AG04450 (cell line): ENCODE measurements around the gene ARHGAP24. TPM values are rescaled to one million over a fixed set of nuclear protein-coding genes. Genes with fewer than 3 reads are reported as not detected.
A peak's percentile ranks its signal among the peaks of the same experiment; 100 is the strongest.

ENCODE experiments used
- CTCF ChIA-PET: fragments of 300-600, 350-600 bp; formaldehyde crosslinking; extraction: SDS; loops from one replicate; lab custom pipeline; 2022; ENCODE audit warnings: antibody characterized with exemption, inconsistent platforms; lab: Charles Lee
- POLR2A ChIA-PET: fragments of 350-600 bp; formaldehyde crosslinking; extraction: SDS; loops from one replicate; lab custom pipeline; 2021; ENCODE audit warnings: antibody characterized with exemption, inconsistent platforms; lab: Yijun Ruan, JAX
- DNase-seq: peaks from one replicate; pipeline ENCODE4 v3.0.0-alpha.2; 2011; ENCODE audit warnings: low read depth, low spot score
- H3K27ac ChIP-seq: one replicate; pipeline ENCODE4 v1.5.1; 2012; ENCODE audit warnings: low read depth, low read length, control low read depth
- H3K27me3 ChIP-seq: one replicate; pipeline ENCODE4 v1.6.0; 2012; ENCODE audit warnings: low read length; ENCODE audit not compliant: control insufficient read depth, insufficient read depth
- H3K4me3 ChIP-seq: 2 replicates; pipeline ENCODE4 v1.5.1; 2011; ENCODE audit warnings: mild to moderate bottlenecking, low read depth, low read length, control low read depth
- H3K9me3 ChIP-seq: 2 replicates; pipeline ENCODE4 v1.5.1; 2012; ENCODE audit warnings: low read length; ENCODE audit not compliant: control insufficient read depth, insufficient read depth
- polyA plus RNA-seq: library from polyadenylated mRNA; depleted of rRNA; stranded (reverse); fragments of >200 nt; gene quantifications from 2 replicates; pipeline ENCODE4 v1.2.3, GENCODE V29; 2011
- TF ChIP-seq, protein P1 (sequence below): IDR thresholded peaks from 2 replicates; pipeline ENCODE4 v1.5.1; 2011; ENCODE audit warnings: low read depth, low read length, control low read depth, inconsistent platforms

ARHGAP24 gene
- polyA plus RNA-seq, 1 experiment: 16.8 TPM

DNA sequence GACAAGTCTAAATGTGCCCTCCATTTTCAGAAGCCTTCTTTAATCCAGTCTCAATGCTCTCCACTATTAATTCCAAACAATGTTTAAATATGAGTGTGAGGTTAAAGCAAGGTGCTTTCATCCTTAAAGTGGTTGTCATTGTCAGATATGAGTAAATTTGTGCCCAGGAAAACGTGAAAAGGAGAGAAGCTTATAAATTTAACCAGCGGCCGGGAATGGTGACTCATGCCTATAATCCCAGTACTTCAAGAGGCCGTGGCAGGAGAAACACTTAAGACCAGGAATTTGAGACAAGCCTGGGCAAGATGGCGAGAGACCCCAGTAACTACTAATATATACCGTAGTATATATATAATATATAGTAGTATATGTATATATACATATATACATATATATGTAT is 270.0 kb downstream of the ARHGAP24 start:
- no peak for DNase-seq
- H3K27ac ChIP-seq: no peak overlapping the region
- ChIA-PET CTCF (interaction anchor here (0.6 to 1.4 kb wide), 5 partner anchors 9 to 660 kb away, joined by 3 to 4 read pairs (median 3); no protein-coding TSS in a partner anchor), POLR2A (no interaction called here)
- H3K27me3 ChIP-seq: no peaks in the 10 kb centered on the region
- no peaks in the 10 kb centered on the region for H3K9me3 ChIP-seq
- H3K4me3 ChIP-seq: no peak overlapping the region
- TF ChIP-seq, protein P1, sequence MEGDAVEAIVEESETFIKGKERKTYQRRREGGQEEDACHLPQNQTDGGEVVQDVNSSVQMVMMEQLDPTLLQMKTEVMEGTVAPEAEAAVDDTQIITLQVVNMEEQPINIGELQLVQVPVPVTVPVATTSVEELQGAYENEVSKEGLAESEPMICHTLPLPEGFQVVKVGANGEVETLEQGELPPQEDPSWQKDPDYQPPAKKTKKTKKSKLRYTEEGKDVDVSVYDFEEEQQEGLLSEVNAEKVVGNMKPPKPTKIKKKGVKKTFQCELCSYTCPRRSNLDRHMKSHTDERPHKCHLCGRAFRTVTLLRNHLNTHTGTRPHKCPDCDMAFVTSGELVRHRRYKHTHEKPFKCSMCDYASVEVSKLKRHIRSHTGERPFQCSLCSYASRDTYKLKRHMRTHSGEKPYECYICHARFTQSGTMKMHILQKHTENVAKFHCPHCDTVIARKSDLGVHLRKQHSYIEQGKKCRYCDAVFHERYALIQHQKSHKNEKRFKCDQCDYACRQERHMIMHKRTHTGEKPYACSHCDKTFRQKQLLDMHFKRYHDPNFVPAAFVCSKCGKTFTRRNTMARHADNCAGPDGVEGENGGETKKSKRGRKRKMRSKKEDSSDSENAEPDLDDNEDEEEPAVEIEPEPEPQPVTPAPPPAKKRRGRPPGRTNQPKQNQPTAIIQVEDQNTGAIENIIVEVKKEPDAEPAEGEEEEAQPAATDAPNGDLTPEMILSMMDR: no peak

DNA sequence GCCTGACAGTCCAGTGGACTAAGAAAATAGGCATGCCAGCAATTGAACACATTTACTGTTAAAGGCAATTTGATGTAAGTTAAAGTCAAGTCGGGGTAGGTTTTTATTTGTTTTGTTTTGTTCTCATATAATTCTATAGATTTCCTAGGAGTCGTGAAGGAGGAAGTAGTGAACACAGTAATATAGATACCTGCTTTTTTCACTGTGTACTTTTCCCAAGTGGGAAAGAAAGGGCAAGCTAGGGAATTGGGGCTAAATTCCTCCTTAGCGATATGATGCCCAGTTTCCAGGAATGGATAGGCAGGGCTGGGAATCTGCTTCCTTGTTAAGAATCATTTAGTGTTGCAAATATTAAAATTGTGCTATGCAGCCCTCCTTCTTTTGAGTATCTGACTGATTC is 271.0 kb downstream of the ARHGAP24 start:
- no peak overlapping the region for H3K27ac ChIP-seq
- H3K4me3 ChIP-seq: no peak overlapping the region
- CTCF ChIA-PET: interaction anchor here (1.0 to 4.7 kb wide), 9 partner anchors 10 to 661 kb away, joined by 3 to 86 read pairs (median 26); no protein-coding TSS in a partner anchor
- TF ChIP-seq, protein P1: no peak
- no peak for DNase-seq
- POLR2A ChIA-PET: no interaction called here
- H3K9me3 ChIP-seq: no peaks in the 10 kb centered on the region
- no peaks in the 10 kb centered on the region for H3K27me3 ChIP-seq

GRCh38 chr4:85747882-85748491 is 273.0 kb downstream of the ARHGAP24 start:
- ChIA-PET POLR2A (no interaction called here), CTCF (interaction anchor here (0.5 to 4.7 kb wide), 79 partner anchors 8 to 707 kb away, joined by 3 to 86 read pairs (median 4); partner anchors contain the start of gene ARHGAP24)
- Histone ChIP-seq H3K4me3 (no peak overlapping the region), H3K27me3 (no peaks in the 10 kb centered on the region), H3K9me3 (no peaks in the 10 kb centered on the region), H3K27ac (no peak overlapping the region)
- TF ChIP-seq, protein P1: peak; percentile 92
- peak; percentile 50 for DNase-seq

DNA sequence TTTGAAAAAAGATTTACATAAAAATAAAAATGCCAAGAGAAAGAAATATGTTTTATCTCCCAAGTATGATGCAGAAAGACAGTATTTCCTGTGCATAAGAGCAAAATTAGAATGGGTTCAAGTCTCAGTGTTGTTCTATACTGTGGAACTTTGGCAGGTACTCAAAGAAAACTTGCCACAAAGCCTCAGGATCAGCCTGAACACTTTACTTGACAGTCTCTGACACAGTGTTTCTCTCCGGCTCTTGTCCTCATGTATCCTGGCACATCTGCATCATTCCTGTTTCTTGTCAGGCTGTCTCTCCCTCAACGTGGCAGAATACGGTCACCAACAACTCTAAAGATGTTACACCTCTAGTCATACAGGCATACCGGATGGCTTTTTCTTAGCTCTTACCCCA is 273.7 kb downstream of the ARHGAP24 start:
- H3K4me3 ChIP-seq: no peak overlapping the region
- H3K27ac ChIP-seq: no peak overlapping the region
- CTCF ChIA-PET: interaction anchor here (0.6 to 4.7 kb wide), 47 partner anchors 8 to 668 kb away, joined by 3 to 86 read pairs (median 6); partner anchors contain the start of gene ARHGAP24
- no peaks in the 10 kb centered on the region for H3K27me3 ChIP-seq
- no peak for DNase-seq
- POLR2A ChIA-PET: no interaction called here
- TF ChIP-seq, protein P1: no peak
- H3K9me3 ChIP-seq: no peaks in the 10 kb centered on the region

DNA sequence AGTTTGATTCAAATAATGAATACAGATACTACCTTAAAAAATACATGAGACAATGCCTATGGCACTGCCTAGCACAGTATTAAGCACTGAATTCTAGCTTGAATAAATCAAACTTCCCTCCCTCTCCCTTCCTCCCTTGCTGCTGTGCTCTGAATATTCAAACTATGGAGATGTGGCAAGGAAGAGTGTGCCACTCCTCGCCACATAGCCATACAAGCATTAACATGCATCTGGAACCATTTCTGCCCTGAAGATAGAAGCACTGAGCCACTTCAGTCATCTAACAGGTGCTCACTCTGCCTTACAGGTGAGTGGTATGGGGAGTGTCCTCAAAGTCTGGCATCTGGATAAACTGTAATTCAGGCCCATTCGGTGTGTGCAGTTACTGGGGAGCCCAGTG is 276.9 kb downstream of the ARHGAP24 start:
- ChIA-PET POLR2A (no interaction called here), CTCF (interaction anchor here (1.0 kb wide), 2 partner anchors 13 to 27 kb away, joined by 3 to 4 read pairs; no protein-coding TSS in a partner anchor)
- H3K27me3 ChIP-seq: no peaks in the 10 kb centered on the region
- H3K9me3 ChIP-seq: no peaks in the 10 kb centered on the region
- no peak for DNase-seq
- H3K4me3 ChIP-seq: no peak overlapping the region
- no peak overlapping the region for H3K27ac ChIP-seq
- TF ChIP-seq, protein P1: no peak
